ENCODE data around the gene OSBPL2. TPM values are rescaled to one million over a fixed set of nuclear protein-coding genes. Genes with fewer than 3 reads are reported as not detected.

OSBPL2 gene
- total and polyA plus RNA-seq, 7 donors = 27.0 to 36.8 (median 31.7) TPM

DNA sequence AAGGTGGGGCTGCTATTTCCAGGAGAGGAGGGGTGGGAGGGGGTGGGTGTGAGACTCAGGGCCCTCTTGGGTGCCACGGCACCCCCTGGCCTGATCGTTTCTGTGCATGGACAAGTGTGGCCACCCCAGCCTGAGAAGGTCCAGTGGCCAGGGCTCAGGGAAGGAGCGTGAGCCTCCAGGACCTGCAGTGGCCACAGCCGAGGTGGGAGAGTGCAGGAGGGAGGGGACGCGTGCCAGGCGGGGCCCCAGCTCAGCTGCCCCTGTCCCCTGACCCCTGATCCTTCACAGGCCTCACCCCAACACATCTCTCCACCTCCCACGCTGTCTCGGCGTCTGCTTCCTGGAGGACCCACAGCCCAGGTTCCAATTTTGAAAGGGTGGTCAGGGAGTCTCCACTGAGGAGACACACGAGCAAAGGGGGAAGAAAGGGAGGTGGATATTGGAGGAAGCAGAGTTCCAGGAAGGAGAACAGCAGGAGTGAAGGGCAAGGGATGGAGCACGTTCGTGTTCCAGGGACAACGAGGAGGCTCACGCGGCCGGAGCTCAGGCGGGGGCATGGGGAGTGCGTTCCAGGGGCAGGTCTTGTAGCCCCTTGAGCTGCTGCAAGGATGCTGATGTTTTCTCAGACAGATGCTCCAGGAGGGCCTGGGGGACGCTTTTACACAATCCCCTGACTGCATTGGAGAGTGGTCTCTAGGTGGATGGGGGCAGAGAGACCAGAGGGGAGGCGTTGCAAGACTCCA, 14.0 kb upstream of the OSBPL2 start:
- intact Hi-C loops (cut with DNase I) = no loop called here
- Histone ChIP-seq H3K27me3 (peaks cover 30 to 80% (median 53%) of the 10 kb centered on the region in 3 donors), H3K4me1 (peaks cover 0 to 16% (median 13%) of the 10 kb centered on the region in 4 donors), H3K36me3 (no peaks in the 10 kb centered on the region), H3K4me3 (no peak overlapping the region), H3K9me3 (no peaks in the 10 kb centered on the region), H3K27ac (no peak overlapping the region)
- TF ChIP-seq POLR2AphosphoS5 (IDR thresholded peaks at IDR 0.05) (no peak), EP300 (IDR thresholded peaks at IDR 0.05) (no peak), POLR2A (IDR thresholded peaks at IDR 0.05) (no peak)
- TF ChIP-seq, protein P1, sequence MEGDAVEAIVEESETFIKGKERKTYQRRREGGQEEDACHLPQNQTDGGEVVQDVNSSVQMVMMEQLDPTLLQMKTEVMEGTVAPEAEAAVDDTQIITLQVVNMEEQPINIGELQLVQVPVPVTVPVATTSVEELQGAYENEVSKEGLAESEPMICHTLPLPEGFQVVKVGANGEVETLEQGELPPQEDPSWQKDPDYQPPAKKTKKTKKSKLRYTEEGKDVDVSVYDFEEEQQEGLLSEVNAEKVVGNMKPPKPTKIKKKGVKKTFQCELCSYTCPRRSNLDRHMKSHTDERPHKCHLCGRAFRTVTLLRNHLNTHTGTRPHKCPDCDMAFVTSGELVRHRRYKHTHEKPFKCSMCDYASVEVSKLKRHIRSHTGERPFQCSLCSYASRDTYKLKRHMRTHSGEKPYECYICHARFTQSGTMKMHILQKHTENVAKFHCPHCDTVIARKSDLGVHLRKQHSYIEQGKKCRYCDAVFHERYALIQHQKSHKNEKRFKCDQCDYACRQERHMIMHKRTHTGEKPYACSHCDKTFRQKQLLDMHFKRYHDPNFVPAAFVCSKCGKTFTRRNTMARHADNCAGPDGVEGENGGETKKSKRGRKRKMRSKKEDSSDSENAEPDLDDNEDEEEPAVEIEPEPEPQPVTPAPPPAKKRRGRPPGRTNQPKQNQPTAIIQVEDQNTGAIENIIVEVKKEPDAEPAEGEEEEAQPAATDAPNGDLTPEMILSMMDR (IDR thresholded peaks at IDR 0.05) = no peak
- no peak for DNase-seq
- WGBS, 2 donors = 62 to 64% methylated on average over 21 of the region's 21 CpGs

DNA sequence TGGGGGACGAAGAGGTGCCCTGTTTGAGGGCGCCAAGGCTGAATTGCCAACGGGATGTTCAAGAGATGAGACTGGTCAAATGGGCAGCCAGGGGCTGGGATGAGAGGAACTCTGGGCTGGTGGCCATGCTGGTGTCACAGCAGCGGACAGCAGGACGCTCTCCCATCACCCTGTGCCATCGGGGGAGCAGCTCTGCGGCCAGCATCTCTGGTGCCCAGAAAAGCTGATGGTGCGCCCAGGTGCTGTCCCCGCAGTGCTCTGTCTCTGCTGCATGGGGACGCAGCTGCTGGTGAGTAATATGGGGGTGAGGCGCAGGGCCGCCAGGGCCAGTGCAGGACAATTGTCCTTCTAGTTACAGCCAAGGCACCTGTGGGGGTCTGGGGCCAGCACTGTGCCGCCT, 13.3 kb upstream of the OSBPL2 start:
- WGBS, 2 donors = 91 to 95% methylated on average over 13 of the region's 13 CpGs
- Histone ChIP-seq H3K27me3 (peaks cover 26 to 75% (median 50%) of the 10 kb centered on the region in 3 donors), H3K36me3 (no peaks in the 10 kb centered on the region), H3K27ac (no peak overlapping the region), H3K4me3 (no peak overlapping the region), H3K4me1 (peaks cover 0 to 9% (median 8%) of the 10 kb centered on the region in 4 donors), H3K9me3 (no peaks in the 10 kb centered on the region)
- TF ChIP-seq, protein P1 (IDR thresholded peaks at IDR 0.05) = no peak
- TF ChIP-seq POLR2A (IDR thresholded peaks at IDR 0.05) (no peak), POLR2AphosphoS5 (IDR thresholded peaks at IDR 0.05) (no peak), EP300 (IDR thresholded peaks at IDR 0.05) (no peak)
- no peak for DNase-seq
- intact Hi-C loops (cut with DNase I) = no loop called here

DNA sequence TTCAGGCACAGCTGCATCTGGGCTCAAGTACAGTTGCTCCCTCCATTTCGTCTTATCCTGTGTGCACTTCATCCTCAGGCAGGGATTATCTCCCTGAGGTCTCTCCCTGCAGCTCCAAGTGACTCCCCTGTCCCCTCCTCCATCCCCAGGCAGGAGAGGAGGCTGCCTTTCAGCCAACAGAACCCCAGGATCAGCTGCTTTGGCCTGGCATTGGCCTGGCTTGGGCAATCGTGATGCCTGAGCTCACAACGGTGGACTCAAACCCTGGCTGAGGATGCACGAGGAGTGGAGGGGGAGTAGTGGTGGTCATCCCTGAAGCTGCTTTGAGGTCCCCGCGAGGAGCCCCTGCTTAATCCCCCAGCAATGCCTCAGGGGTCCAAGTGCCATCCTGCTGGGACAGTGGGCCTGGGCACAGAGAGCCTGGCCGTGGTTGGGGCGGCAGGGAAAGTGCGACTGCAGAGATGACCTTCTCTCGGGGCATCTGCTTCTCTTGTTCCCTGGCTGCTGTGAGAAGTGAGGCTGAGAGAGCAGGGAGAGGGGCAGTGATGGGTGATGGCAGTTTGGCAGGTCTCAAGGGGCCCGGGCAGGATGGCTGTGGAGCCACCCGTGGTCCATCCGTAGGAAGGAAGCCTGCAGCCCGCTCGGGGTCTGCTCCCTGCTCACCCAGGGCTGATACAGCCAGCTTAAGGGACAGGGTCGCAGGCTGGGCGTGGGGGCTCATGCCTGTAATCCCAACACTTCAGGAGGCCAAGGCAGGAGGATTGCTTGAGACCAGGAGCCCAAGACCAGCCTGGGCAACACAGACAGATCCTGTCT, 12.3 kb upstream of the OSBPL2 start:
- intact Hi-C loops (cut with DNase I) = no loop called here
- peaks cover 0 to 1% (median under 1%) of the 10 kb centered on the region in 4 donors for H3K4me1 ChIP-seq
- no peaks in the 10 kb centered on the region for H3K9me3 ChIP-seq
- H3K4me3 ChIP-seq = no peak overlapping the region
- H3K36me3 ChIP-seq = no peaks in the 10 kb centered on the region
- TF ChIP-seq POLR2A (IDR thresholded peaks at IDR 0.05) (no peak), POLR2AphosphoS5 (IDR thresholded peaks at IDR 0.05) (no peak), EP300 (IDR thresholded peaks at IDR 0.05) (no peak)
- TF ChIP-seq, protein P1 (IDR thresholded peaks at IDR 0.05) = no peak
- no peak for DNase-seq
- peaks cover 19 to 73% (median 47%) of the 10 kb centered on the region in 3 donors for H3K27me3 ChIP-seq
- WGBS, 2 donors = 81 to 83% methylated on average over 17 of the region's 17 CpGs
- H3K27ac ChIP-seq = no peak overlapping the region

DNA sequence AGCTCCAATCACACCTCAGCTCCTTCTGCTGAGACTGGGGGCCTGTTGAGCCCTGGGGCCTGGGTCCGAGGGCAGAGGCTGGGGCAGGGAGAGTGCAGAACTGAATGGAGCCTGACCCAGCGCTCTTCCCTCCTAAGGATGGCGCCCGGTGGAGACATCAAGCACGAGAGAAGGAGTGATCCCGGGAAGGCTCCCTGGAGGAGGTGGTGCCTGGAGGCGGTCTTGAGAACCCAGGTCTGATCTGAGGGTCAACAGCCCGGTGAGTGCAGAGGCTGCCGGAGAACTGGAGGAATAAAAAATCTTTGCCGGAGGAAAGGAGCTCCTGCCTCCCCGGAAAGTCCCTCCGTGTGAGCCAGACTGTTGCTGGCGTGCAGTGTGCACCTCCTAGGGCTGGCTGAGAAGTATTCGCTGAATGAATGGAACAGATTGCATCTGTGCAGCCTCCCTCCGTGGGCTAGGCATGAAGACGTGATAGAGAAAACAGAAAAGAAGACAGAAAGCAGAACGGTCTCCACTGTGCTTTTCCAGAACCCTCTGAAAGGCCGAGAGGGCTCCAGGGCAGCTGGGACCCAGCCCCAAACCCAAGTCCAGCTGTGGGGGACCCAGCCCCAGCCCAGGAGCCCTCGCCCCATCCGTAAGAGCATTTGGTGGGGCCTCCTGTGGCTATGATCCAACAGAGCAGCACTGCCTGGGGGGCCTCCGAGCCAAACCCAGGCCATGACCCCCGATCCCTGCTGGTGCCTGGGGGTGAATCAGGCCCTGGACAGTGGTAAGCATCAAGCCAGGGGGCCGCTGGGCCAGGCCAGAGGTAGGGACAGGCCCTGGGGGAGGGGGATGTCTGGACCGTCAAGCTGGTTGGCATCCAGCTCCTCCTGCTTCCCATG, 11.4 kb upstream of the OSBPL2 start:
- Histone ChIP-seq H3K27me3 (peaks cover 10 to 71% (median 41%) of the 10 kb centered on the region in 3 donors), H3K27ac (no peak overlapping the region), H3K36me3 (no peaks in the 10 kb centered on the region), H3K9me3 (no peaks in the 10 kb centered on the region), H3K4me1 (no peaks in the 10 kb centered on the region), H3K4me3 (no peak overlapping the region)
- no peak for DNase-seq
- no peak for TF ChIP-seq POLR2AphosphoS5 (IDR thresholded peaks at IDR 0.05)
- TF ChIP-seq, protein P1 (IDR thresholded peaks at IDR 0.05) = no peak
- no peak for TF ChIP-seq EP300 (IDR thresholded peaks at IDR 0.05)
- TF ChIP-seq POLR2A (IDR thresholded peaks at IDR 0.05) = no peak
- intact Hi-C loops (cut with DNase I) = no loop called here
- WGBS, 2 donors = 73 to 77% methylated on average over 24 of the region's 24 CpGs
